Measurements from ENCODE around the gene SPACA9.

Gene SPACA9

GRCh38 chr9:132863096-132863495, 15.6 kb upstream of the SPACA9 start:
- DNase-seq (ENCODE audit: low spot score): no peak

GRCh38 chr9:132864277-132864676, 14.4 kb upstream of the SPACA9 start:
- no peak for DNase-seq (ENCODE audit: low spot score)

- DNase-seq (ENCODE audit: low spot score): no peak
Measured at GRCh38 chr9:132864691-132865090, 14.0 kb upstream of the SPACA9 start.

- no peak for DNase-seq (ENCODE audit: low spot score)
Measured at GRCh38 chr9:132866898-132867297, 11.8 kb upstream of the SPACA9 start.

GRCh38 chr9:132869266-132869665, 9.4 kb upstream of the SPACA9 start:
- DNase-seq (ENCODE audit: low spot score): no peak

GRCh38 chr9:132873403-132873802, 5.3 kb upstream of the SPACA9 start:
- DNase-seq (ENCODE audit: low spot score): no peak

- DNase-seq (ENCODE audit: low spot score): no peak
Measured at GRCh38 chr9:132875159-132875558, 3.5 kb upstream of the SPACA9 start.

GRCh38 chr9:132876849-132877248, 1.8 kb upstream of the SPACA9 start:
- DNase-seq (ENCODE audit: low spot score): no peak

GRCh38 chr9:132877458-132877823, 1.3 kb upstream of the SPACA9 start:
- DNase-seq (ENCODE audit: low spot score): no peak

- peak; percentile 72 for DNase-seq (ENCODE audit: low spot score)
Measured at GRCh38 chr9:132877824-132878694, 639 bp upstream of the SPACA9 start, which contains the start of gene AK8. AK8 (minus strand) TSS chr9:132878284; CDS start chr9:132878255, 29 bp downstream.

- no peak for DNase-seq (ENCODE audit: low spot score)
Measured at GRCh38 chr9:132879457-132880323, 992 bp downstream of the SPACA9 start.

GRCh38 chr9:132880324-132880661, 1.6 kb downstream of the SPACA9 start:
- DNase-seq (ENCODE audit: low spot score): no peak

- no peak for DNase-seq (ENCODE audit: low spot score)
Measured at GRCh38 chr9:132881826-132882225, 3.1 kb downstream of the SPACA9 start.

- DNase-seq (ENCODE audit: low spot score): no peak
Measured at GRCh38 chr9:132882616-132883015, 3.9 kb downstream of the SPACA9 start.

GRCh38 chr9:132883349-132884294, 4.9 kb downstream of the SPACA9 start:
- DNase-seq (ENCODE audit: low spot score): no peak

- no peak for DNase-seq (ENCODE audit: low spot score)
Measured at GRCh38 chr9:132885720-132886333, 7.1 kb downstream of the SPACA9 start.

GRCh38 chr9:132886334-132886725, 7.6 kb downstream of the SPACA9 start:
- no peak for DNase-seq (ENCODE audit: low spot score)

GRCh38 chr9:132887181-132888120, 8.8 kb downstream of the SPACA9 start:
- no peak for DNase-seq (ENCODE audit: low spot score)

- DNase-seq (ENCODE audit: low spot score): no peak
Measured at GRCh38 chr9:132888151-132888550, 9.5 kb downstream of the SPACA9 start.

- DNase-seq (ENCODE audit: low spot score): no peak
Measured at GRCh38 chr9:132892400-132892799, 13.7 kb downstream of the SPACA9 start.
